Endothelial cell of umbilical vein (primary cell): Measurements from ENCODE around the gene TKT. TPM values are rescaled to one million over a fixed set of nuclear protein-coding genes. Genes with fewer than 3 reads are reported as not detected.

Source experiments
- BruUV-seq: library from RNA; stranded (reverse); fragments of 400-500 nt; replicated peaks from 2 replicates; lab custom pipeline; 2021; lab: Mats Ljungman, UMichigan
- CTCF ChIA-PET: fragments of 300-600, 350-600 bp; sonication (Branson Sonifier 250); formaldehyde crosslinking; loops from one replicate; lab custom pipeline; 2021; ENCODE audit warnings: antibody characterized with exemption, inconsistent platforms; lab: Charles Lee
- POLR2A ChIA-PET: fragments of 300-600, 350-600 bp; sonication (Branson Sonifier 250); formaldehyde crosslinking; loops from one replicate; lab custom pipeline; 2021; ENCODE audit warnings: antibody characterized with exemption, inconsistent platforms; lab: Charles Lee
- DNase-seq: peaks from one replicate; pipeline ENCODE4 v3.0.0-alpha.2; 2011; ENCODE audit warnings: low read depth, low spot score
- FAIRE-seq: peaks from 2 replicates; lab custom pipeline; 2011; peaks lifted over from hg19 to GRCh38; lab: Jason Lieb, UNC
- H2AFZ ChIP-seq: 2 replicates; pipeline ENCODE4 v1.6.0; 2012; ENCODE audit warnings: low read depth, low read length, control low read depth, inconsistent platforms
- H3K27ac ChIP-seq: 2 replicates; pipeline ENCODE4 v1.5.1; 2011; ENCODE audit warnings: low read depth, mild to moderate bottlenecking, control low read depth, low read length, moderate library complexity; ENCODE audit not compliant: insufficient read depth
- H3K27me3 ChIP-seq, 2 experiments: 2 replicates each; pipeline versions ENCODE4 v1.6.0 to v1.6.1; 2011; ENCODE audit warnings: low read length in 2 of 2, mixed read lengths in 1 of 2; ENCODE audit not compliant: control insufficient read depth in 2 of 2, insufficient read depth in 2 of 2
- H3K36me3 ChIP-seq, 2 experiments: 2 replicates in 1 of 2; 3 replicates in 1 of 2; pipeline ENCODE4 v1.5.1; 2011; ENCODE audit warnings: low read length in 2 of 2, mild to moderate bottlenecking in 1 of 2, moderate library complexity in 1 of 2; ENCODE audit not compliant: control insufficient read depth in 2 of 2, insufficient read depth in 2 of 2; ENCODE audit errors: extremely low read depth in 1 of 2
- H3K4me1 ChIP-seq: 3 replicates; pipeline ENCODE4 v1.5.1; 2011; ENCODE audit warnings: mild to moderate bottlenecking, low read length; ENCODE audit not compliant: control insufficient read depth, insufficient read depth; ENCODE audit errors: extremely low read depth
- H3K4me2 ChIP-seq: 2 replicates; pipeline ENCODE4 v1.6.1; 2011; ENCODE audit warnings: low read length, control low read depth, mixed read lengths; ENCODE audit not compliant: insufficient read depth
- H3K4me3 ChIP-seq, 3 experiments: fragments of 200-600 bp in 1 of 3; sonication (generic), shearing (Covaris generic) in 1 of 3; replicated peaks in 1 of 3; 2 replicates each; pipeline ENCODE4 v1.5.1; 2011 to 2016; ENCODE audit warnings: control low read depth in 3 of 3, low read length in 3 of 3, mild to moderate bottlenecking in 2 of 3, inconsistent platforms in 1 of 3, low read depth in 1 of 3, moderate library complexity in 1 of 3; ENCODE audit not compliant: insufficient read depth in 1 of 3
- H3K79me2 ChIP-seq: 2 replicates; pipeline ENCODE4 v1.6.0; 2012; ENCODE audit warnings: low read length, inconsistent platforms; ENCODE audit not compliant: control insufficient read depth, insufficient read depth
- H3K9ac ChIP-seq: replicated peaks from 2 replicates; pipeline ENCODE3; 2011; ENCODE audit warnings: low read length, control low read depth; ENCODE audit not compliant: insufficient read depth; ENCODE audit errors: extremely low read depth
- H3K9me1 ChIP-seq: replicated peaks from 3 replicates; pipeline ENCODE4 v1.6.0; 2011; ENCODE audit warnings: mild to moderate bottlenecking, low read length; ENCODE audit not compliant: control insufficient read depth, insufficient read depth; ENCODE audit errors: extremely low read depth
- H3K9me3 ChIP-seq: replicated peaks from 2 replicates; pipeline ENCODE4 v1.5.1; 2012; ENCODE audit warnings: low read length, inconsistent platforms; ENCODE audit not compliant: control insufficient read depth, insufficient read depth
- H4K20me1 ChIP-seq: replicated peaks from 2 replicates; pipeline ENCODE3; 2011; ENCODE audit warnings: mild to moderate bottlenecking, low read length; ENCODE audit not compliant: control insufficient read depth, insufficient read depth; ENCODE audit errors: extremely low read depth
- CTCF ChIP-seq, 2 donors: IDR thresholded peaks; 1 replicate in 1 of 2; 2 replicates in 1 of 2; pipeline ENCODE4 v1.5.1; 2011; ENCODE audit warnings: low read length in 2 of 2, mild to moderate bottlenecking in 2 of 2, moderate library complexity in 2 of 2, control low read depth in 1 of 2, inconsistent platforms in 1 of 2, low read depth in 1 of 2; ENCODE audit not compliant: insufficient read depth in 1 of 2; ENCODE audit errors: extremely low read depth in 1 of 2
- EZH2 ChIP-seq: IDR thresholded peaks from 2 replicates; pipeline ENCODE4 v1.6.1; 2012; ENCODE audit warnings: borderline replicate concordance, low read depth, mild to moderate bottlenecking, moderate library complexity, low read length, inconsistent platforms; ENCODE audit not compliant: severe bottlenecking
- FOS ChIP-seq: IDR thresholded peaks from 2 replicates; pipeline ENCODE4 v1.6.1; 2011; ENCODE audit warnings: mild to moderate bottlenecking, low read length, moderate library complexity, borderline replicate concordance; ENCODE audit not compliant: insufficient read depth
- GATA2 ChIP-seq: IDR thresholded peaks from 2 replicates; pipeline ENCODE4 v1.7.0; 2011; ENCODE audit warnings: low read depth, mild to moderate bottlenecking, moderate library complexity, mixed read lengths, low read length; ENCODE audit not compliant: insufficient read length, insufficient read depth
- JUN ChIP-seq: IDR thresholded peaks from 2 replicates; pipeline ENCODE4 v1.6.1; 2011; ENCODE audit warnings: borderline replicate concordance, low read depth; ENCODE audit not compliant: insufficient read length, insufficient read depth
- MAX ChIP-seq: IDR thresholded peaks from 2 replicates; pipeline ENCODE4 v1.6.1; 2011; ENCODE audit not compliant: insufficient read depth, insufficient read length
- MYC ChIP-seq: IDR thresholded peaks from one replicate; pipeline ENCODE4 v1.6.1; 2011; ENCODE audit warnings: mild to moderate bottlenecking, low read depth, low read length
- POLR2A ChIP-seq: IDR thresholded peaks from 2 replicates; pipeline ENCODE4 v1.6.1; 2012; ENCODE audit warnings: low read depth, mild to moderate bottlenecking, control low read depth, low read length
- POLR2AphosphoS5 ChIP-seq: IDR thresholded peaks from 2 replicates; pipeline ENCODE4 v1.6.1; 2012; ENCODE audit warnings: low read depth, mild to moderate bottlenecking, control low read depth, low read length, moderate library complexity; ENCODE audit not compliant: insufficient read depth
- dilution Hi-C: fragments of 300-500 bp; cut with MboI; formaldehyde crosslinking; loops from one replicate; pipeline ENCODE4 v1.15.0; 2019; ENCODE audit warnings: low sequenced_read_pairs; ENCODE audit not compliant: extremely low pct_ligation_motif_present
- intact Hi-C: fragments of 100-400 bp; cut with micrococcal nuclease; formaldehyde crosslinking; loops from one replicate; pipeline ENCODE4 v1.10.0; 2022
- polyA plus RNA-seq, 4 experiments: library from polyadenylated mRNA; depleted of rRNA in 3 of 4; stranded (reverse) in 3 of 4; unstranded in 1 of 4; fragments of >200 nt; gene quantifications; 2 replicates each; pipeline versions ENCODE4 v1.2.1 to v1.2.3, GENCODE V29; 2011 to 2012; ENCODE audit warnings: missing spikeins in 1 of 4
- total RNA-seq: library from RNA; stranded (reverse); gene quantifications from 2 replicates; pipeline ENCODE4 v1.2.3, GENCODE V29; 2021

Gene TKT
- total and polyA plus RNA-seq, 2 donors (not counting 3 experiments of a cell fraction or from before 2014, with no cell fraction given): 287 to 586 TPM

- Histone ChIP-seq H3K9ac (no peak overlapping the region), H3K4me3 (no peak overlapping the region), H4K20me1 (peaks cover 2% of the 10 kb centered on the region), H3K4me2 (no peak overlapping the region), H3K4me1 (peaks cover 24% of the 10 kb centered on the region), H3K79me2 (peaks cover 77% of the 10 kb centered on the region), H2AFZ (no peak overlapping the region), H3K27me3 (no peaks in the 10 kb centered on the region), H3K9me3 (no peaks in the 10 kb centered on the region), H3K36me3 (peaks cover 23 to 25% of the 10 kb centered on the region in 2 experiments), H3K9me1 (no peaks in the 10 kb centered on the region), H3K27ac (no peak overlapping the region)
- dilution Hi-C loops: no loop called here
- FAIRE-seq (peak; percentile 54), DNase-seq (no peak)
- no TSS peak for BruUV-seq
- CTCF ChIA-PET: interaction anchor here (0.6 kb wide), 1 partner anchor 654 kb away, joined by 5 read pairs; no protein-coding TSS in a partner anchor
- intact Hi-C loops: no loop called here
- TF ChIP-seq EZH2 (no peak), POLR2A (no peak), MYC (no peak), MAX (no peak), CTCF (IDR thresholded peaks at IDR 0.05; ENCODE audit: extremely low read depth in 1 of 2, insufficient read depth in 1 of 2, low read depth in 1 of 2, low read length in 2 of 2) (no peak), FOS (no peak), POLR2AphosphoS5 (no peak), GATA2 (no peak), JUN (no peak)
- POLR2A ChIA-PET: no interaction called here
These were observed 13.2 kb downstream of the TKT start for GRCh38 chr3:53242642-53243041.
